ENCODE data around the gene ODAD2.
A peak's percentile ranks its signal among the peaks of the same experiment; 100 is the strongest.

The ODAD2 gene

DNA sequence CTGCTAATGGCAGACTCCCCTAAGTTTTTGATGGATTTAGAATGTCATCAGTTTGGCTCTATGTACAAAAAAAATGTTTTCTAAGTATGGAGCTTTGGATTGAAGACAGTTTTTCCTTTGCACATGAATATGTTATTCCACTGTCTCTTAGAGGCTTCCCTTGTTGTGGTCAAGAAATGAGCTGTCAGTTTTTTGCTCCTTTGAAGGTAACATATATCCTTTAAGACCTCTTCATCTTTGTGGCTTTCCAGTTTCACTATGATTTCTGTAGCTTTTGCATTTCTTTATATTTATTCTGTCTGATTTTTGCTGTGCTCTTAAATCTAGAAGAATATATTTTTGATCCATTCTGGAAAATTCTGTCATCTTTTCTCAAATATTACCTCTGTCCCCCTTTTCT is 15.8 kb upstream of the ODAD2 start:
- TF ChIP-seq, protein P1, sequence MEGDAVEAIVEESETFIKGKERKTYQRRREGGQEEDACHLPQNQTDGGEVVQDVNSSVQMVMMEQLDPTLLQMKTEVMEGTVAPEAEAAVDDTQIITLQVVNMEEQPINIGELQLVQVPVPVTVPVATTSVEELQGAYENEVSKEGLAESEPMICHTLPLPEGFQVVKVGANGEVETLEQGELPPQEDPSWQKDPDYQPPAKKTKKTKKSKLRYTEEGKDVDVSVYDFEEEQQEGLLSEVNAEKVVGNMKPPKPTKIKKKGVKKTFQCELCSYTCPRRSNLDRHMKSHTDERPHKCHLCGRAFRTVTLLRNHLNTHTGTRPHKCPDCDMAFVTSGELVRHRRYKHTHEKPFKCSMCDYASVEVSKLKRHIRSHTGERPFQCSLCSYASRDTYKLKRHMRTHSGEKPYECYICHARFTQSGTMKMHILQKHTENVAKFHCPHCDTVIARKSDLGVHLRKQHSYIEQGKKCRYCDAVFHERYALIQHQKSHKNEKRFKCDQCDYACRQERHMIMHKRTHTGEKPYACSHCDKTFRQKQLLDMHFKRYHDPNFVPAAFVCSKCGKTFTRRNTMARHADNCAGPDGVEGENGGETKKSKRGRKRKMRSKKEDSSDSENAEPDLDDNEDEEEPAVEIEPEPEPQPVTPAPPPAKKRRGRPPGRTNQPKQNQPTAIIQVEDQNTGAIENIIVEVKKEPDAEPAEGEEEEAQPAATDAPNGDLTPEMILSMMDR (conservative IDR thresholded peaks at IDR 0.05): no peak
- no peak overlapping the region for H3K27ac ChIP-seq

DNA sequence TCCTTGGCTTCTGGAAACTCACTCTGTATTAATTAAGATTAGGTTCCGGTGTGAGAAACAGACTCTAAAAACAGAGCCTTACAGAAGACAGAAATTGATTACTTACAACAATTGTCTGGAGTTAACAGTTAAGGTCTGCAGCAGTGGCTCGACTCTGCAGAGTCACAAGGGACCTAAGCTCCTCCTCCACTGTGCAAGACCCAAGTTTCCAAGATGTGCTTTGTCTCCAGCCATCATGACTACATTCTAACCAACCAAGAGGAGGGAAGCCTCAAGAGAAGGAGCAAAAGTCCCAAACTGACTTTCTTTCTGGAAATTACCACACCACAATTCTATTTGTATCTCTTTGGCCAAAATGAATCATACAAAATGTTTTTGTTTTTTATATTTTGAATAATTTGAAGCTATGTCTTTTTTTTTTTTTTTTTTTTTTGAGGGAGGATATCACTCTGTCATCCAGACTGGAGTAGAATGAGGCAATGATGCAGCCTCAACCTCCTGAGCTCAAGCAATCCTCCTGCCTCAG is 14.2 kb upstream of the ODAD2 start:
- TF ChIP-seq, protein P1 (conservative IDR thresholded peaks at IDR 0.05): no peak
- H3K27ac ChIP-seq: no peak overlapping the region

DNA sequence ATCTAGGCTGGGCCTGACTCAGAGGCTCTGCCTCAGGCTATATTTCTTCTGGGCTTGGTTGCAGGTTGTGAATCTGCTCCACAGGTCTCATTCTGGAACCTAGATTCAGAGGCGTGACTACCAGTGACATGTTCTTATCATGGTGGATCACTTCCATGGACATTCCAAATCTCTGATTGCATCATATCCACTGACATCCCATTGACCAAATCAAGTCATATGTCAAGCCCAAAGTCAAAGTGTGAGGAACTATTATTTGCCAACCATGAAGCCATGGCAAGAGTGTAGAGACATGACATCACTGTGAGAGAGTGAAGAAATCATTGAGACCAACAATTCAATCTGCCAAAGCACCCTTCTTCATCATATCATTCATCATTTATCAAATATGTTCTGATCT is 11.9 kb upstream of the ODAD2 start:
- H3K27ac ChIP-seq: no peak overlapping the region
- TF ChIP-seq, protein P1 (conservative IDR thresholded peaks at IDR 0.05): no peak

DNA sequence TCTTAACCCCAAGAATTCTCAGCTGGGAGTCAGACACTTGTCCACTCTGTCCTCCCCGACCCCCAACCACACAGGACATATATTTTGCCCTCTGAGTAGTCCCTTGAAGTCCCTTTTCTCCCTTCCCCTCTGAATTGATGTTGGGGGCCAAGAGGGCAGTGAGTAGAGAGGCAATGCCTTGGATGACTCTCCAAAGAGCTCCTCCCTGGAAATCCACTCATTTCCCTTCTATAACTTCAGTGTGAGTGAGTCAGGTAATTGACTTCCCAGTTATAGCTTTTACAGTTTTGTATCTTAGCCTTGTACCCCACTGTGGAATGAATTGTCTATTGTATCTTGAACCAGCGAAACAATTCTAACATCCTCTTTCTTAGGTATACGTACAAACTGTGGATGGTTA is 9.2 kb upstream of the ODAD2 start:
- TF ChIP-seq, protein P1 (conservative IDR thresholded peaks at IDR 0.05): no peak

DNA sequence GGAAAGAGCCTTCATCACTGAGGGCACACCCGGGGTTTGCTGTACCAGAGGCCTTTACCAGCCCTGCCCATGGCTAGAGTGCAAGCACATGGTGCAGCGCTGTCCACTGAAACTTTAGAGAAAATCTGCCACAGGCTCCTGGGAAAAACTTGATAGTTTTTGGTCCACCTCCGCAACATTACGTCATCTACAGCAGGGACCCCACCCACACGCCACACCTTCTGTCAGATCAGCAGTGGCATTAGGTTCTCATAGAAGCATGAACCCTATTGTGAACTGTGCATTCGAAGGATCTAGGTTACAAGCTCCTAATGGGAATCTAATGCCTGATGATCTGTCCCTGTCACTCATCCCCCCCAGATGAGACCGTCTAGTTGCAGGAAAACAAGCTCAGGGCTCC is 2.5 kb upstream of the ODAD2 start:
- TF ChIP-seq, protein P1 (conservative IDR thresholded peaks at IDR 0.05): no peak
- no peak overlapping the region for H3K27ac ChIP-seq

More for the DNA sequence above, 9.2 kb upstream of the ODAD2 start:
- no peak overlapping the region for H3K27ac ChIP-seq

DNA sequence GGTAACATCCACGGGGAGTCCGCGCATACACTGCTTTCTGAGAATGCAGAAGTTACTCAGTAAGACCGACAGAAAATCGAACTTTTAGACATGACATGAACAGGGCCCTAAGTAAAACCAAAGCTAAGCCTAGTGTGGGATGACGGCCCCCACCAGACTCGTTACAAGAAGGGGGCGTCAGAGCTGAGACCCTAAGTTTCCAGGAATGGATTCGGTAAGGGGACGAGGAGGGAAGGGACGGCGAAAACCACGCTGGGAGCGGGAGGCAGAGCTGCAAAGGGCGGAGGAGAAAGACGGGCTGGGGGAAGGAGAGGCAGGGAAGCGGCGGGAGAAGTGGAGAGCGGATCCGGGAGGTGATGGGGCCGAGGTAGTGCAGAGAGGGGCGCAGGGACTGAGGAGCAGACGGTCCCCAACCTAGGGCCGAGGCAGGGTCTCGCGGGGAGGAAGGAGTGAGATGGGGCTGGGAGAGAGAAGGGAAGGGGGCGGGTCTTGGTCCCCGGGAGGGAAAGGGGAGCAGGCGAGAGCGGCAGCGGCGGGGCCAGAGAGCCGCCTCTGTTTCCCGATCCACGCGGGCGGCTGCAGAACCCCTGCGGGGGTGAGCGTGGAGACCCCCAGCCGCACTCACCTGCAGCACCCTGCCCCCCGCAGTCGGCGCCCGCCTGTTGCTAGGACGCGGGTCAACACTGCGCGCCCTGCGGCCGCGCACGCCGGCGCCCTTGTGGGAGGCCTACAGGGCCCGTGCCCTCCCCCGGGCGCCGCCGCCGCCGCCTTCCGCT is 513 bp downstream of the ODAD2 start:
- TF ChIP-seq, protein P1 (conservative IDR thresholded peaks at IDR 0.05): no peak
- peak overlapping the region; percentile 49; the same call in 1 of the 2 replicates for H3K27ac ChIP-seq

DNA sequence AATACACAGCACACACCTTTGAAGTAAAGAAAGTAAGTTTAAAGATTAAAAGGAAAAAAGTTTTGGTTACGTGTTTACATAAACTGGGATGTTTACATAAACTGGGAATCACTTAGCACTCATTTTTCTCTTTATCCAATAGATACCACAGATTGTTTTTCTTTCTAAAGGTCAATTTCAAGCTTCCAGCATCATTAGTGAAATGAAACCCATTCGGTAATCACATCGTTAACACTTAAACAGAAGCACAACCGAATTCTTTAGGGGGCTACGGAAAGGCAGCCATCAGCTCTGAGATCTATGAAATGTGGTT is 1.1 kb downstream of the ODAD2 start:
- no peak overlapping the region for H3K27ac ChIP-seq
- TF ChIP-seq, protein P1 (conservative IDR thresholded peaks at IDR 0.05): no peak

All from VCaP (cell line).